Astrocyte of the spinal cord (primary cell): ENCODE data around the gene GABRB3.

Source experiments
- DNase-seq: peaks from one replicate; pipeline ENCODE4 v3.0.0; 2011; ENCODE audit warnings: low read depth, low spot score
- H3K4me3 ChIP-seq: 2 replicates; pipeline ENCODE4 v1.5.1; 2011; ENCODE audit warnings: low read depth, mild to moderate bottlenecking, low read length, moderate library complexity
- in situ Hi-C: cut with HindIII; loops from 2 replicates; pipeline ENCODE4 v1.10.0; 2017; ENCODE audit warnings: low sequenced_read_pairs
- TF ChIP-seq, protein P1 (sequence below): IDR thresholded peaks from 2 replicates; pipeline ENCODE4 v1.5.1; 2012; ENCODE audit warnings: low read depth, mild to moderate bottlenecking, low read length, inconsistent platforms

Gene GABRB3

GRCh38 chr15:26767169-26767670 is 5.6 kb downstream of the GABRB3 start:
- no peak for DNase-seq
- in situ Hi-C loops: no loop called here
- TF ChIP-seq, protein P1, sequence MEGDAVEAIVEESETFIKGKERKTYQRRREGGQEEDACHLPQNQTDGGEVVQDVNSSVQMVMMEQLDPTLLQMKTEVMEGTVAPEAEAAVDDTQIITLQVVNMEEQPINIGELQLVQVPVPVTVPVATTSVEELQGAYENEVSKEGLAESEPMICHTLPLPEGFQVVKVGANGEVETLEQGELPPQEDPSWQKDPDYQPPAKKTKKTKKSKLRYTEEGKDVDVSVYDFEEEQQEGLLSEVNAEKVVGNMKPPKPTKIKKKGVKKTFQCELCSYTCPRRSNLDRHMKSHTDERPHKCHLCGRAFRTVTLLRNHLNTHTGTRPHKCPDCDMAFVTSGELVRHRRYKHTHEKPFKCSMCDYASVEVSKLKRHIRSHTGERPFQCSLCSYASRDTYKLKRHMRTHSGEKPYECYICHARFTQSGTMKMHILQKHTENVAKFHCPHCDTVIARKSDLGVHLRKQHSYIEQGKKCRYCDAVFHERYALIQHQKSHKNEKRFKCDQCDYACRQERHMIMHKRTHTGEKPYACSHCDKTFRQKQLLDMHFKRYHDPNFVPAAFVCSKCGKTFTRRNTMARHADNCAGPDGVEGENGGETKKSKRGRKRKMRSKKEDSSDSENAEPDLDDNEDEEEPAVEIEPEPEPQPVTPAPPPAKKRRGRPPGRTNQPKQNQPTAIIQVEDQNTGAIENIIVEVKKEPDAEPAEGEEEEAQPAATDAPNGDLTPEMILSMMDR: no peak
- no peak overlapping the region for H3K4me3 ChIP-seq

DNA sequence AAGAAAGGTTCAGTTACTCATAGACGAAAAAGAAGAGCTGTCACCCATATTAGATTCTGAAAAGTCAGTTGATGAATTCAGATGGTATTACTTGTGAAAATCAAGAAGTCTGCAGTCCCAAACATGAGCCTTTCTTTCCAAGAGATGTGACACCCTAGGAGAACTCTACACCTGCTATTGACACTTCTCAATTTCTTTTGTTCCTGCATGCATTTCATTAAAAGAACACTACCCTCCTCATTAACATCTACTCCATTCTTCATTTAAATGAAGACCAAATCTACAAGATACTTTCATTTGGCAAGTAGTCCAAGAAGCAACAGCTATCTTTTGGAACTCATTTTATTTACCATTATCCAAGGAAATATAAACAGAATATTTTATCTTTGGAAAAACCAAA is 6.6 kb downstream of the GABRB3 start:
- no peak for DNase-seq
- TF ChIP-seq, protein P1: no peak
- H3K4me3 ChIP-seq: no peak overlapping the region
- in situ Hi-C loops: no loop called here

GRCh38 chr15:26759986-26760385 is 12.9 kb downstream of the GABRB3 start:
- DNase-seq: no peak
- TF ChIP-seq, protein P1: no peak
- in situ Hi-C loops: no loop called here
- H3K4me3 ChIP-seq: no peak overlapping the region

DNA sequence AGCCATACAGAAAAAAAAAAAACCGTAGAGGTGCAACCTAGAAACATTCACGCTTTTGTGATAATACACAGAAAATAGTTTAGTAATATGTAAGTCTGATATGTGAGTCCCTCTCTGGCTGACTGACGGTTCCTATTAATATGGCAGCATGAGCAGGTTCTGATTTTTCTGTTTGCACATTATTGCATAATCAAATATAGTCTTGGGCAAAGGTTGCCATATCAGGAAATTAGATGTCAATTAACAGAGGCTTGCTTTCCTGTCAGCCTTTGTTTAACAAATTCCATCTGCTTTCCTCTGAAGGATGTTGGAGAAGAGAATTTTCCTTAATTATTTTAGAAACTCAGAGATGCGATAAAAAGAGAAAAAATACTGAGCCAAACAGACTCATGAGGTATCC is 14.8 kb downstream of the GABRB3 start:
- H3K4me3 ChIP-seq: no peak overlapping the region

GRCh38 chr15:26757141-26757540 is 15.7 kb downstream of the GABRB3 start:
- in situ Hi-C loops: no loop called here
- H3K4me3 ChIP-seq: no peak overlapping the region
- TF ChIP-seq, protein P1: no peak
- no peak for DNase-seq

More for the DNA sequence above, 14.8 kb downstream of the GABRB3 start:
- TF ChIP-seq, protein P1: no peak
- DNase-seq: no peak
- in situ Hi-C loops: no loop called here

DNA sequence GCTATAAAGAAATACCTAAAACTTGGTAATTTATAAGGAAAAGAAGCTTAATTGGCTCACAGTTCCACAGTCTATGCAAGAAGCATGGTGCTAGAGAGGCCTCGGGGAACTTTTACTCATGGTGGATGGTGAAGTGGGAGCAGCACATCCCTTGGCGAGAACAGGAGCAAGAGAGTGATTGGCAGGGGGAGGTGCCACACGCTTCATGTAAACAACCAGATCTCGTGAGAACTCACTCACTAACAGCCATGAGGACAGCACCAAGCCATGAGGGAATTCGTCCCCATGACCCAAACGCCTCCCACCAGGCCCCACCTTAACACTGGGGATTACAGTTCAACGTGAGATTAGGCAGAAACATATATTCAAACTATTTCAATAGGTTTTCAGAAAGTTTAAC is 28.0 kb downstream of the GABRB3 start:
- TF ChIP-seq, protein P1: no peak
- in situ Hi-C loops: no loop called here
- no peak for DNase-seq
- H3K4me3 ChIP-seq: no peak overlapping the region

GRCh38 chr15:26739791-26740190 is 33.1 kb downstream of the GABRB3 start:
- DNase-seq: no peak
- in situ Hi-C loops: no loop called here
- TF ChIP-seq, protein P1: no peak
- H3K4me3 ChIP-seq: no peak overlapping the region
